HG03520 (cell line): ENCODE results near the gene ISCU.
"Not testable (repeated sequence)": the region's sequence is repeated elsewhere in the genome, so short reads cannot be mapped to it uniquely, and the experiment has no call there.

Source experiments
- ATAC-seq: cut with Tn5 transposase; IDR thresholded peaks from one replicate; pipeline ENCODE4 v1.9.1; 2021; ENCODE audit warnings: mild to moderate bottlenecking, moderate library complexity; ENCODE audit not compliant: unreplicated experiment

Gene ISCU

DNA sequence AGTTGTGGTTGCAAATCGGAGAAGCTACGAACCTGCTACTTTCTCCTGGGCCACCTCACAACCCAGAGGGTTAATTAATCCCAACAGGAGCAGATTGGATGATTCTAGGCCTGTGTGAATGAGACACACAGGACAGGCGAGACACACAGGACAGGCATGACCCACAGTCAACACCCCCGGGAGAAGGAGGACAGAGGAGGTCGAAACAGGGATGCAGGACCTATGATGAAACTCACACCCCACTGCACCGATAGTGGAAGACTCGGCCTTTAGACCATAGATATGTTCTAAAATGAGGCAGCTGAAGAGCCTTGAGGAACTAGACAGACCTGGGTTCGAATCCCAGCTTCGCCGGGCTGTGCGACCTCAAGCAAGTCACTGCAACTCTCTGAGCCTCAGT lies 23.9 kb downstream of the ISCU start:
- no peak for ATAC-seq

DNA sequence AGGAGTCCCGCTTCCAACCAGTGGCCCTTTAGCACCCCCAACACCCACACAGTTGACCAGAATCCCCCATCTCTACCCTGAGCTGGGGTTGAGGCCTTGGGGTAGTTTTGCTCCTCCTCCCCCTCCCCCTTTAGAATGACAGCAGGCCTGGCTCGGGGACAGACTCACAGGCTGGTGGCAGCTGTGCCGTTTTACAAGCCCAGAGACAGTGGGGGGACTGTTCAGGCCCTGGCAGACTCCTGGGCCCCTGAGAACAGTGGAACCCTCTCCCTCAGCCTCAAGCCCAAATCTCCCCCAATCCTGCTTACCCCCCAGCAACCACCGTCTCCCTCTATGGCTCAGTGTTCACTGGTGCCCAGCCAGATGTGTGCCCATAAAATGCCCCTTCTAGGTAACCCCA lies 25.4 kb downstream of the ISCU start:
- no peak for ATAC-seq

DNA sequence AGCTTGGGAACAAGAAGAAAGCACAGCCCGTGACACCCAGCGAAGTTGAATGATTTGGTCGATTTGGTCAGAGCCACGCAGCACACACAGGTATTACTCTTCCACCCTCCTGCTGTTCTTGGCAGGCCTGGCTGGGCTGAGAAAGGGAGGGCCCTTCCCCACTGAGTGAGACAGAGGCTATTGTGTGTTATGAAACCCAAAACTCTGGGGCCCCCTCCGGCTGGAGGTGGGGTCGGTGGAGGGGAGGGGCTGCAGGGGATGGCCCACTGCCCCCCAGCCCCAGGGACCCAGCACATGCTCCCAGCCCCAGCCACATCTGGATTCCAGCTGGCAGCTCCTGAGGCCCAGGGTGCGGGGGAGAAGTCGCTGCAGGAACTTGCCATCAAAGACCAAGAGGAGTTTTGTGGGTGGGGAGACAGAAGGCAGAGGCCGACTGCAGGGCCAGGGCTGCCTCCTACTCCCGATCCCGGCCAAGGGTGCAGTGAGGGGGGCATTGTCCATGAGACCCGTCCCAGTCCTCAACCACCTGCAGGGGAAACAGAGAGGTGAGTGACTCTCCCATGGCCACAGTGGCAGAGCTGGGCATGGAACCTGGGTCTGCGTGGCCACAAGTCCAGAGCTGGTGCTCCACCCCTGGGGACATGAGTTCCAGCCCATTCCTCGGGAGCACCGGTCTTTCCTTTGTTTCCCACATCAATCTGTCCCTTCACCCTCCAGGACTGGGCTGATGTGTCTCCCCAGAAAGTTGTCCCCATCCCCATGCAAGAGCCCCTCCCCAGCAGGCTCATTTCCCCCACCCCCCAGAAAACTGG lies 26.8 kb downstream of the ISCU start:
- ATAC-seq = no peak

DNA sequence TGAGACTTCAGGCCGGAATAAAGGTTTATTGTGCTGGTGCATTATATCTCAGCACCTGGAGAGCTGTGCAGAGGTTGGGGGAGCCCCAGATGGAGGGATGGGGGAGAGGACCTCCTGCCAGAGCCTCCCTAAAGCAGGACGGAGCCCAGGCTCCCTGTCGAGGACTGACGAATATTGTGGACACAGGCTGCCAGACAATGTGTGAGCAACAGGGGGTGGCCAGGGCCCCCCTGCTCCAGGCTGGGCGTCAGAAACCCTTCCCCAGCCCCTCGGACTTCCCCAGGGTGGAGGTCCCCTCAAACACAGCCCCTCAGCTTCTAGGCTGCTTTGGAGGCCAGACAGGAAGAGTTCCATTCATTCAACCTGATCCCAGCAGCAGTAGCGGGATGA lies 27.4 kb downstream of the ISCU start:
- no peak for ATAC-seq

DNA sequence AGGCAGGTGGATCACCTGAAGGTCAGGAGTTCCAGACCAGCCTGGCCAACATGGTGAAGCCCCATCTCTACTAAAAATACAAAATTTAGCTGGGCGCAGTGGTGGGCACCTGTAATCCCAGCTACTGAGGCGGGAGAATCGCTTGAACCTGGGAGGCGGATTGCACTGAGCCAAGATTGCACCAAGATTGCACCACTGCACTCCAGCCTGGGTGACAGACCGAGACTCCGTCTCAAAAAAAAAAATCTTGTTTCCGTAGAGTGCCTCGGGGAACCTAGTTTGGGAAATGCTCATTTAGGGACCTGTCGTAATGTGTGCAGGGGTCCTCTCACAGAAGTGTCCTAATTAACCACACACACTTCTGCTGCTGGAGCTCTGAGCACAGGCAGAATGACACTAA lies 28.1 kb downstream of the ISCU start:
- not testable (repeated sequence) for ATAC-seq

DNA sequence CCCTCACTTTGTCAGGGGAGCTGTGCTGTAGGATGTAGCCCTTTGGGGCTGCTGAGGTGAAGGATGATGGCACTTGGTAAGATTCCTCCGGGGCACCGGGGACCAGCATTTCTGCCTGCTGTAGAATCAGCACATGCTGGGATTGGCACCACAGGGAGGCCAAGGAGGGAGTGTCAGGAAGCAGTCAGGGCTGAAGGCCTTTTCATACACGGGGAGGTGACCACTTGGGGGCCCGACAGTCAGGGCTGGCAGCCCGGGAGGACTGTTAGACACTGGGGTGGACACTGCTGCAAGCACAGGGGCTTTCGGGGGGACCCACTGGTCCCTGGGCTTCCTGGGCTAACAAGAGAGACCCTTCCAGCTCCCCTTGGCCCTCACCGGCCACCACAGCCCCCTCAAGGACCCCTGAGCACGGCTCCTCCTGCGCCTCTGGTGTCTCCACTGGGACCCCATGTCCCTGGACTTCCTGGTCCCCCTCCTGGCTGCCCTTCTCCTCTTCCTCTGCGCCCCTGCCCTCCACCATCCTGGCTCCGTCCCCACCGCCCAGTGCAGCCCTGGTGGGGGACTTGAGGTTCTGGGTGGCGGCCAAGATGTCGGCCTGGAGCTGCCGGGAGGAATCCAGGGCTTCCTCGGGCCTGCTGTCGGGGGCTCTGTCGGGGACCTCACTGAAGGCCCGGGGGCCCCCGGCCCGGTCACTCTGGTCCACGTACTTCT lies 29.0 kb downstream of the ISCU start:
- no peak for ATAC-seq

DNA sequence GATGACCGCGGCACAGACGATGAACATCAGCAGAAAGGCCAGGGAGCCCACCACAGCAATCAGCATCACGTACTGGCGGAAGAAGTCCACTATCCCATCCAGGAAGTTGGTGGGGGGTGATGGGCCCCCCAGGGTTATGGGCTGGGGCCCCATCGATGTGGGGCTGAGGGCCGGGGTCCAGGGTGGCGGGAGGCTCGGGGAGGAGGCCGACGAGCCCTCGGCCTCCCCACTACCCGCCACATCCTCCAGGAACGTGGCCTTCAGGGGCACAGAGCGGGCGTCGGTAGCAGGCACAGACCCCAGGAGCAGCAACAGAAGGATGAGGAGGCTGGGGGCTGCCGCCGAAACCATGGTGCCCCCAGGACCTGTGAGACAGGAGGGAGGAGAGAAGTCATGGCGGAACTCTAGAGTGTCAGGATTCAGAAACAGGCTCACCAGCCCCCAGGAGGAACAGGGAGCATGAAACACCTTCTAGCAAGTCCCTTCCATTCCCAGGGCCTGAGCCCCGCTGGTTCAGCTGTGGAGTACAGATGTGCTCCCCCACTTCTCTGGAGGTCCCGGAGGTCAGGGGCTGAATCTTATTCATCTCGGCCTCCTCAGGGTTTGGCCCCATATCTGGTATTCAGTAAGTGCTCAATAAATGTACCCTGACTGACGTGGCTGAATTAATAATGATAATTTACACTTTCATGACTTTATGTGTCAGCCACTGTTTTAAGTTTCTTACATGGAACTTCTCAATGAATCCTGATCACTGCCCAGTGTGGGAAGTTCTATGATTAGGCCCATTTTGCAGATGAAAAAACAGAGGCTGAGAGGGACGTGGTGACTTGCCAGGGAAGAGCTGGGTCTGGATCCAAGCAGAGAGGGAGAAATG lies 29.9 kb downstream of the ISCU start:
- ATAC-seq = no peak

DNA sequence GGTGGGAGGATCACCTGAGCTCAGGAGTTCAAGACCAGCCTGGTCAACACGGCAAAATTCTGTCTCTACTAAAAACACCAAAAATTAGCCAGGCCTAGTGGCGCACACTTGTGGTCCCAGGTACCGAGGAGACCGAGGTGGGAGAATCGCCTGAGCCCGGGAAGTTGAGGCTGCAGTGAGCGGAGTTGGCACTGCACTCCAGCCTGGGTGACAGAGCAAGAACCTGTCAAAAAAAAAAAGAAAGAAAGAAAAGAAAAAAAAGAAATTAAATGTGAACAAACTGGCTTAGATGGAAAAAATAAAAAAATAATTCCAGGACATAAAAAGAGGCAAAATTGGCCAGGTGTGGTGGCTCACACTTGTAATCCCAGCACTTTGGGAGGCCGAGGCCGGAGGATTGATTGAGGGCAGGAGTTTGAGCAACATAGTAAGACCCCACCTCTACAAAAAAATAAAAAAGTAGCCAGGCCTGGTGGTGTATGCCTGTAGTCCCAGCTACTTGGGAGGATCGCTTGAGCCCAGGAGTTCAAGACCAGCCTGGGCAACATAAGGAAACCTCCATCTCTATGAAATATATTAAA lies 32.0 kb downstream of the ISCU start:
- ATAC-seq = no peak

DNA sequence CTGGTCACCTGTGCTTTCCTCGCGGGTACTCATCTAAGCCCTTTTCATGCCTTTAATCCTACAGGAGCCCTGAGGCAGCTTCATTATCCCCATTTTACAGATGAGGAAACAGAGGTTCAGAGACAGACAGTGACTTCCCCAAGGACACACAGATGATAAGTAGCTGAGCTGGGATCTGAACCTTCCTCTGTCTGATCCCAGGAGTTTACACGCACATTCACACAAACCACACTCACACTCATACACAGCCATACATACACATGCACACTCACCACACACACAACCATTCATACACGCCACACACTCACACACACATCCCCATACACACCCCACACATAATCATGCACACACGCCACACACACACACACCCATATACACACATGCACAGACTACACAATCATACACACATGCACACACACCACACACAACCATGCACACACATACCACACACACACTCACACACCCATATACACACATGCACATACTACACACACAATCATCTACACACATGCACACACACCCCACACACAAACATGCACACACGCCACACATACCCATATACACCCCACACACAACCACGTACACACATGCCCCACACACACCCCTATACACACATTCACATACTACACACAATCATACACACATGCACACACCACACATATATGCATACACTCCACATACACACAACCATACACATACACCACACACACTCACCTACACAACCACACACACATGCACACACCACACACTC lies 32.7 kb downstream of the ISCU start:
- ATAC-seq = no peak

DNA sequence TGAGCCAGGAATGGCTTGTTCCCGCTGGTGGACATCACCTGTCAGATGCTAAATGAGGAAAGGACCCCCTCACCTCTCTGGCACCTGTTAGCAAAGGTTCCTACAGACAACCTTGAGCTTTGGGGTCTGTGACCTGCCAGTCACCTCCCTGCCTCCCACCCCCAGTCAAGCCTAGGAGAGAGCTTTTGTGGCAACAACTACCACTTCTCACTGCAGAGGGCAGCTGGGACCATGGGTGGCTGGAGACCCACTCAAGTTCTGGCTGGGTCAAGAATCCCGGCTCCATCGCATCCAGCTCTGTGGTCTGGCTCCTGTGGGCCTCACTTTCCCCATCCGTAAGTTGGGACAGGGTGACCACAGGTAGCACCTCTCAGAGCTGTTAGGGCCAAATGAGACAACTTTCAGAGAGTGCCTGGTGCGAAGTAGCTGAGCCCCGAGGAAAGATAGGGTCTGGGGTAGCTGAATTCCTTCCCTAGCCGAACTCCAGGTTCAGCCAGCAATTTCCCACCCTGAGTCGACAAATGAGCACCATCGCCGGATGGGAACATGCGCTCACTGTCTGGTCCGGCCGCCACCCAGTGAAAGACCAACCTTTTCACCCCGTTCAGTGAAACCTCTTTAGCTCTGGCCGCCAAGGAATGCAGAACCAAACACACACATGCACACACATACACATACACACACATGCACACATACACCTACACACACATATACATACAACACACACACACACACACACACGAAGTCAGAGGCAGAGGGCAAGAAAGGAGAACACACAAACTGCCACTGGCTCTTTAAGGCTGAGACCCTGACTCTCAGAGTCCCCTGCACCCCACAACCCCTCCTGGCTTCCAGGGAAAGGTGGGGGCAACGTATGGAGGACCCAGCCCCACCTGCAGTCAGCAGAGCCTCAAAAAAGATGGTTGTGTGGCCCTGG lies 33.6 kb downstream of the ISCU start:
- no peak for ATAC-seq

DNA sequence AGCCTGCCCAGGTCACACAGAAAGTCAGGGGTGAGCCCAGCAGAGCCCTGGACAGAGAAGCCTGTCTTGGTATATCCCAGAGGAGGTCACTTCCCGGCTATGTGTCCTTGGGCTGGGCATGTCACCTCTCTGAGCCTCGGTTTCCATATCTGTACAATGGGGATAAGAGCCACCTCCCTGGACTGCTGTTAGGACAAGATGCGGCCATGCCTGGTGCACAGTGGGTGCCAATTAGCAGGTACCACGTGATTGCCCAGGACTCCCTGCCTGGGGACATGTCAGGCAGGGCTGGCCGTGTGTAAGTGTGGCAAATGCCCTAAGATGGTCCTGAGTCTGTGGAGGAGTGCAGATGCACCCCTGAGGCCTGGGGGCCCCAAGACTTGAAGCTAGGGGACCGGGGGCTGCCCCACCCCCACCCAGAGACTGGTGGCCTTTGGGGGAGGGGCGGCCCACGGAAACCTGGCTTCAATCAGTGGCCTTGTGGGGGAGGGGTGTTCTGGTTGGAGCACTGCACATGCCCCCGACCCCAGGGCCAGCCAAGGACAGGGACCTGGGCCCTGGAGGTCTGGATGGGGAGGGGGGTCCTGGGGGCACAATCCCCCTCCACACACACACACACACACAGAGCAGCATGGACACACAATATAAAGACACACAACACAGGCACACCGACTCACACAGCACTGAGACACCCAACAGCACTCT lies 34.6 kb downstream of the ISCU start:
- no peak for ATAC-seq

DNA sequence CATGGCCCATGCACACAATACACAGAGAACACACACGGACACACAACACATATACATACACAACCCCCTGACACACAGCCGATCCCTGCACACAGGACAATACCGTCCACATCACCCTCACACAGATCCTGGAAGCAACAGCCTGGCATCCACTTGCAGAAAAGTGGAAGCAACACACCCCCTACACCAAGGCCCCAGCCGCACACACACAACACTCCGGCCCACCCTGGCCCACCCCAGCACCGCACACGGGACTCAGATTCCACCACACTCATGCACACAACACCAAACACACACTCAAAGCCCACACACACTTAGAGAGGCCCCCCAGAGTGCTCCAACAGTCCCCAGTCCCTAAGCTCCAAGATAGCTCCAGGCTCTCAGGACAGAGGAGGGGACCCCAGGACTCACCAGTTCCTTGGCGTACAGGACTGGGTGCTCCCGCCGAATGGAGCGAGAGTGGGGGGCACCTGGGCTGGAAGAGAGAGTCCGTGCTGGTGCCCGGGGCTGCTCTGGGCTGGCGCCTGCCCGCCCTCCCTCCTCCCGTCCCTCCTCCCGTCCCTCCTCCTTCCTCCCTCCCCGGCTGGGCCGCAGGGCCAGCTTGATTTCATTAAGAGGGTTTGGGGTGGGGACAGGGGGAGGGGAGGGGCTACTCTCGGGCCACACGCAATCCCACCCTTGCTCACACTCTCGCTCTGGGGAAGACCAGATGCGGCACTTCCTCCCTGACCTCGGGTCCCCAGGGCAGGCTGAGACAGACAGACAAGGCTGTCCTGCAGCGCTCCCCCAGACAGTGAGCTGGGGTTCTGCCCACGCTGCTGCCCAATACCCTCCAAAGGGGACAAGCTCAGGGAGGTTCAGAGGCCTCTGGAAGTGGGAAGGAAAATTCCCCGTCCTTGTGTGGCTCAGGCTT lies 35.4 kb downstream of the ISCU start, which contains the start of gene TMEM119:
TMEM119 (minus strand) TSS at position 526 of the 913 bp plus-strand sequence. CDS start 5,701 bp downstream, outside the sequence.
- no peak for ATAC-seq

DNA sequence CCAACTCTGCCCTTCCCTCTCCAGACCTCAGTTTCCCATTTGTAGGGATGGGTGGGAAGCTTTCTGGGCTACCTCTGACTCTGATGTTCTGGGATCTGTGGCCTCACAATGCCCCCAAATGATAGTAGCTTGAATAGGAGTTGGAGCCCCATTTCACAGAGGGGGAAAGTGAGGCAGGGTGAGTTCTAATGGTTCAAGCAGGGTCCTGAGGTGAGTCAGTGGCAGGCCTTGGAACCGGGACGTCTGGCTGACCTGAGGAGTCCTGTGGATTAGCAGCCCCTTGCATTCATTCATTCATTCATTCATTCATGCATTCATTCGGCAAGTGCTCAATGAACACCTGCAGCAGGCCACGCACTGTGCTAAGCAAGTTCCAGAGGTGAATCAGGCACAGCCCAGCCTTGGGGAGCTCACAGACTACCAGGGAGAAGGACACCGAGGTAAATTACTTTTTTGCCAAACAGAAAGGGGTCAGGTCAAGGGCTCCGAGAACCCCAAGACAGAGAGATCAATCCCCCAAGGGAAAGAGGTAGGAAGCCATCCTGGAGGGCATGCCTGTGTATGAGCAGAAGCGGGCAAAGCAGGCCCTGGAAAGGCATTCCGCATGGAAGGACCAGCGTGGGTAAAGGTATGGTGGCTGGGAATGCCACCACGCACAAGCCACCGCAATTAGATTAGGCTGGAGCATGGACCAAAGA lies 36.3 kb downstream of the ISCU start:
- ATAC-seq = no peak

DNA sequence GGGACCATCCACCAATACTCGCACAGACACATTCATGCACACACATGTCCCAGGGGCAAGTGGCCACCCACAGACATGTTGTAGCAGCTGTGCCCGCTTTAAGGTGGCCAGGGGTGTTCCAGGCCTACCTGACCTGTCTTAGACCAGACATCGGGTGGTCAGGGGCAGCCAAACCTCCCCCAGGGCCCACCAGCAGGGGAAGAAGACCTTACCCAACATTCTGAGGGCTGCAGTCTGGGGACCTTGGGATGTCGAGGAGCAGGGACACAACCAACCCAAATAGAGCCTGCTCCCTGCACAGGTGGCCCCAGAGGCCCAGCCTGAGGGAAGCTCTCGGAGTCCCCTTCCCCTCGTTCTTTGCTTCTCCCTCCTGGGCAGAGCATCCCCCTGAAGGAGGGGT lies 37.1 kb downstream of the ISCU start:
- no peak for ATAC-seq

DNA sequence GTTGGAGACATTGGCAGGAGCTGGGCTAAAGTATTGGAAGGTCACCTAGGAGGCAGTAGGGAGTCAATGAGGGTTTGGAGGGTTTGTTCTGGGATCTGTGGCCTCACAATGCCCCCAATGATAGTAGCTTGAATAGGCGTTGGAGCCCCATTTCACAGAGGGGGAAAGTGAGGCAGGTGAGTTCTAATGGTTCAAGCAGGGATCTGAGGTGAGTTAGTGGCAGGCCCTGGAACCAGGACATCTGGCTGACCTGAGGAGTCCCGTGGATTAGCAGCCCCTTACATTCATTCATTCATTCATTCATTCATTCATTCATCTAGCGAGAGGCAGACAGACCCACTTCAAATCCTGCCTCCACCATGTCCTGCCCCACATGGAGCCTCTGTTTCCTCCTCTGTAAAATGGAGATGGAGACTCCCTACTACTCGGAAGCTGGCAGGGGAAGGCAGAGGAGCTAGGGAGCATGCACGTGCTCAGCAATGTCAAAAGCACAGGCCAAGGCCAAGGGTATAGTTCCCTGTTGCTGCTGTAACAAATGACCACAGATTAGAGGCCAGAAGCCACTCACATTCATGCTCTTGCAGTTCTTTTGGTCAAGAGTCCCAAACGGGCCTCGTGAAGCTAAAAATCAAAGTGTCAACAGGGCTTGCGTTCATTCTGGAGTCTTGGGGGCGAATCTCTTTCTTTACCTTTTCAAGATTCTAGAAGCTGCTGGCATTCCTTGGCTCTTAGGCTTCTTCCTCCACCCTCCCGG lies 37.7 kb downstream of the ISCU start:
- ATAC-seq = no peak

DNA sequence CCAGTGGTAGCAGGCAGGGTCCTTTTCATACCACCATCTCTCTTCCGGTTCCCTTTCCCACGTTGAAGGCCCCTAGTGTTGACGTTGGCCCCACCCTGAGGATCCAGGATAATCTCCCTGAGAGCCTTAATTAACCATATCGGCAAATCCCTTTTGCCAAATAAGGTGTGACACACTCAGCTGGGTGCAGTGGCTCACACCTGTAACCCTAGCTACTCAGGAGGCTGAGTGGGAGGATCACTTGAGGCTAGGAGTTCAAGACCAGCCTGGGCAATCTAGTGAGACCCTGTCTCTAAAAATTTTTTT lies 38.3 kb downstream of the ISCU start:
- ATAC-seq = no peak
